Heart left ventricle (tissue), 16 donors: ENCODE results near the gene OR2AG1. TPM values are rescaled to one million over a fixed set of nuclear protein-coding genes. Genes with fewer than 3 reads are reported as not detected.

Source experiments
- ATAC-seq, 4 donors: fragments of 200-7000 bp; cut with Tn5 transposase; one replicate each; pipeline ENCODE4 v1.9.1; 2020 to 2022; ENCODE audit warnings: moderate library complexity in 4 of 4, mild to moderate bottlenecking in 3 of 4, moderate number of reproducible peaks in 1 of 4
- DNase-seq, 5 donors: peaks; one replicate each; pipeline ENCODE4 v3.0.0-alpha.2; 2020
- H3K27ac ChIP-seq, 12 donors: fragments of 200-600 bp; sonication (generic) in 4 of 12; one replicate each; pipeline versions ENCODE4 v1.5.0 to v1.8.0; 2016 to 2022; ENCODE audit warnings: mild to moderate bottlenecking in 2 of 12
- H3K27me3 ChIP-seq, 9 donors: fragments of 200-600 bp; sonication (generic) in 2 of 9; one replicate each; pipeline versions ENCODE4 v1.5.1 to v1.8.0; 2016 to 2022; ENCODE audit warnings: mild to moderate bottlenecking in 3 of 9
- H3K36me3 ChIP-seq, 9 donors: fragments of 200-600 bp; sonication (generic) in 2 of 9; one replicate each; pipeline versions ENCODE4 v1.5.0 to v1.8.0; 2018 to 2022; ENCODE audit warnings: mild to moderate bottlenecking in 2 of 9
- H3K4me1 ChIP-seq, 12 donors: fragments of 200-600 bp; sonication (generic) in 4 of 12; one replicate each; pipeline versions ENCODE4 v1.5.0 to v1.8.0; 2016 to 2022; ENCODE audit warnings: mild to moderate bottlenecking in 3 of 12
- H3K4me3 ChIP-seq, 12 donors: fragments of 200-600 bp; sonication (generic) in 4 of 12; one replicate each; pipeline versions ENCODE4 v1.5.0 to v1.8.0; 2017 to 2022; ENCODE audit warnings: mild to moderate bottlenecking in 9 of 12, moderate library complexity in 4 of 12
- H3K9me3 ChIP-seq, 12 donors: fragments of 200-600 bp; sonication (generic) in 4 of 12; one replicate each; pipeline versions ENCODE4 v1.5.0 to v1.8.0; 2016 to 2022; ENCODE audit warnings: mild to moderate bottlenecking in 1 of 12
- CTCF ChIP-seq, 12 donors: fragments of 200-600 bp; sonication (generic) in 4 of 12; IDR thresholded peaks; one replicate each; pipeline versions ENCODE4 v1.5.0 to v1.8.0; 2018 to 2022; ENCODE audit warnings: antibody characterized with exemption in 12 of 12, mild to moderate bottlenecking in 5 of 12
- POLR2A ChIP-seq, 2 donors: fragments of 450-650 bp; IDR thresholded peaks; one replicate each; pipeline ENCODE4 v1.6.1; 2017; ENCODE audit warnings: antibody characterized with exemption in 2 of 2, mild to moderate bottlenecking in 2 of 2, moderate library complexity in 2 of 2
- WGBS, 4 donors: extraction: QIAGEN DNeasy Blood & Tissue Kit in 2 of 4; methylation state at CpG; one replicate each; pipeline versions ENCODE4 v1.1.5 to v1.1.7; 2013 to 2018; 5-methylcytosine and 5-hydroxymethylcytosine counted together
- intact Hi-C, 10 donors: fragments of 100-400 bp; cut with DNase I; formaldehyde crosslinking; loops; one replicate each; pipeline versions ENCODE4 v1.11.1 to v1.14.2; 2022
- polyA plus RNA-seq, 2 donors: library from polyadenylated mRNA; stranded (reverse); fragments of 200-250 nt; gene quantifications; one replicate each; pipeline ENCODE4 v1.2.3, GENCODE V29; 2013
- total RNA-seq, 9 donors: library from RNA; depleted of rRNA in 2 of 9; stranded (reverse); fragments of >200 nt in 2 of 9; fragmentation: NEBNext Ultra II Directional in 3 of 9; extraction: Animal tissue kit (Norgen Biotek cat#: 25700) in 3 of 9; gene quantifications; one replicate each; pipeline versions ENCODE4 v1.1.0 to v1.2.4, GENCODE V29; 2016 to 2023
- donor health status: ischemic (EF 13 %, LVEDD 7.1; RV severe dilation, severe dysfunction).
- donor health status: healthy with polysubstance abuse.
- donor health status: DM: no; HTN: yes; CAD: no.
- donor health status: DM: no; HTN: no; CAD: no.
- donor health status: ischemic (EF 25% LVEDD 6.9; RV normal size, moderate dysfunction).
- donor health status: ischemic (EF 25% LVEDD 5.7; RV mildly dilated, moderate dysfunction).
- donor health status: healthy.
- donor health status: DM: yes; HTN: yes; CAD: no.
- donor health status: ischemic (EF 35%, LVEDD 5.7; RV mildly dilated, moderate dysfunction).
- donor health status: nonischemic (EF 11% LVEDD 7.7; RV severe dilation, severe dysfunction).
- donor health status: DM: yes; HTN: yes; CAD: no.
- donor health status: PGD.
- donor health status: ischemic (EF 29% LVEDD 5.4; RV normal size, mild dysfunction).
- donor health status: nonischemic (EF 23%, LVEDD 6.1; RV moderate dilation, normal function).

Gene OR2AG1
- total and polyA plus RNA-seq, 11 donors, result not detected

DNA sequence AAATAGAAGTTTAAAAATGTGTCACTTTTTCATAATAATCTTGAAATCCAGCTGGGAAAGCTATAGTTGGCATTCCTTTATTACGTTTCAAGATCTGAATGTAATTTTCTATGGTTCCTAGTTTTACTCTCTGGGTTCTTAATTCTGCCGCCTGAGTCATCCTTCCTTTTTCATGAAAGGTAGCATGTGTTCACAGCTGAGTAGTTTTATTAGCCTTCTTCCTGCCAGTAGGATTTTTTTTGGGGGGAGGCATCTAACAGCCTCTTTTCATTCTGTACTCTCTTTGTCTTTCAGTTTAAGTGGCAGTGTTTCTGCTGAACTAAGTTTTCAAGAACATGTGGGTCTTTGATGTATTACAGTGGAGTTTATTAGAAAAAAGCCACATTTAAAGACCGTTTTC lies 47.5 kb upstream of the OR2AG1 start:
- ATAC-seq (no peak), DNase-seq (no peak)
- Histone ChIP-seq H3K27me3 (no peaks in the 10 kb centered on the region), H3K4me3 (no peak overlapping the region), H3K4me1 (peaks cover 0 to 62% (median 0%) of the 10 kb centered on the region in 12 donors), H3K27ac (peak overlapping the region in 1 of 12 donors; percentile 51), H3K36me3 (peaks cover 0 to 11% (median 4%) of the 10 kb centered on the region in 9 donors), H3K9me3 (peaks cover 0 to 7% (median 0%) of the 10 kb centered on the region in 12 donors)
- TF ChIP-seq CTCF (IDR thresholded peaks at IDR 0.05), result no peak
- TF ChIP-seq POLR2A (IDR thresholded peaks at IDR 0.05), result no peak
- intact Hi-C loops, result no loop called here
- WGBS, 4 donors, result 62 to 74% (median 67%) methylated on average over 3 of the region's 3 CpGs

- intact Hi-C loops, result no loop called here
- WGBS, 4 donors, result 63 to 71% (median 67%) methylated on average over 3 of the region's 3 CpGs
- no peak overlapping the region for H3K4me3 ChIP-seq
These were observed 46.2 kb upstream of the OR2AG1 start for GRCh38 chr11:6736495-6737121.

GRCh38 chr11:6737872-6738466 lies 44.9 kb upstream of the OR2AG1 start:
- peak in 1 of 5 donors; percentile 38 for DNase-seq

More at GRCh38 chr11:6736495-6737121, 46.2 kb upstream of the OR2AG1 start:
- Histone ChIP-seq H3K27me3 (no peaks in the 10 kb centered on the region), H3K9me3 (peaks cover 0 to 7% (median 0%) of the 10 kb centered on the region in 12 donors), H3K4me1 (peaks cover 0 to 66% (median 0%) of the 10 kb centered on the region in 12 donors), H3K27ac (no peak overlapping the region), H3K36me3 (peaks cover 0 to 11% (median 4%) of the 10 kb centered on the region in 9 donors)
- DNase-seq (no peak), ATAC-seq (no peak)
- no peak for TF ChIP-seq CTCF (IDR thresholded peaks at IDR 0.05)
- no peak for TF ChIP-seq POLR2A (IDR thresholded peaks at IDR 0.05)

More at GRCh38 chr11:6737872-6738466, 44.9 kb upstream of the OR2AG1 start:
- peaks cover 0 to 7% (median 0%) of the 10 kb centered on the region in 12 donors for H3K9me3 ChIP-seq
- H3K27me3 ChIP-seq, result no peaks in the 10 kb centered on the region
- ATAC-seq, result peak in 3 of 4 donors; percentile 39 to 68 (median 63)
- H3K4me1 ChIP-seq, result peaks cover 0 to 79% (median 0%) of the 10 kb centered on the region in 12 donors
- no peak overlapping the region for H3K27ac ChIP-seq
- H3K36me3 ChIP-seq, result peaks cover 0 to 9% (median 4%) of the 10 kb centered on the region in 9 donors
- 14 to 31% (median 20%) methylated on average over 2 of the region's 2 CpGs for WGBS, 4 donors
- TF ChIP-seq POLR2A (IDR thresholded peaks at IDR 0.05) (no peak), CTCF (IDR thresholded peaks at IDR 0.05) (peak; percentile 55 to 73 (median 63))
- intact Hi-C loops, result loop anchor here in 3 of 10 donors (2.0 kb wide), 2 partner anchors 17 to 19 kb away; no protein-coding TSS in a partner anchor
- no peak overlapping the region for H3K4me3 ChIP-seq
